ENCODE results near the gene FOXO3B. TPM values are rescaled to one million over a fixed set of nuclear protein-coding genes. Genes with fewer than 3 reads are reported as not detected.
"Not testable (repeated sequence)": the region's sequence is repeated elsewhere in the genome, so short reads cannot be mapped to it uniquely, and the experiment has no call there.

FOXO3B gene
- total and polyA plus RNA-seq, 2 of the 8 experiments (the other 6 are each of a cell fraction or from before 2014, with no cell fraction given): 13.3 to 13.7 TPM

- H3K18ac ChIP-seq (ENCODE audit: extremely low read depth, low read length): not testable (repeated sequence)
- WGBS, 2 experiments (ENCODE audit: extremely low coverage in 1 of 2, insufficient coverage in 1 of 2, insufficient read length in 1 of 2, insufficient replicate concordance in 2 of 2, low coverage in 1 of 2, low lambda C conversion rate in 2 of 2, missing lambda C conversion rate in 1 of 2): 90% methylated on average over 1 of the region's 1 CpG; no CpG with 5 or more reads in 1 of the 2 experiments
These were observed 13.5 kb downstream of the FOXO3B start for GRCh38 chr17:18668625-18669024.

GRCh38 chr17:18667535-18667934 lies 14.6 kb downstream of the FOXO3B start:
- H2BK120ac ChIP-seq (replicated peaks; ENCODE audit: low read depth, low read length); H3K23ac ChIP-seq (ENCODE audit: insufficient read length); H4K5ac ChIP-seq (ENCODE audit: insufficient read length, low read depth, low read length); H4K20me1 ChIP-seq (replicated peaks in 1 of 2; ENCODE audit: control insufficient read depth in 1 of 2, insufficient read depth in 2 of 2, low read length in 2 of 2); H3K27me3 ChIP-seq (replicated peaks in 1 of 4; ENCODE audit: control insufficient read depth in 3 of 4, extremely low read depth in 1 of 4, insufficient read depth in 3 of 4, low read length in 3 of 4); H2BK20ac ChIP-seq (ENCODE audit: low read length); FAIRE-seq; H3K79me2 ChIP-seq (ENCODE audit: control insufficient read depth in 1 of 2, insufficient read depth in 2 of 2, low read length in 2 of 2); H2AK5ac ChIP-seq (ENCODE audit: low read depth, low read length); H3K27ac ChIP-seq (ENCODE audit: low read depth, low read length); H2AFZ ChIP-seq (ENCODE audit: low read length); POLR2A ChIA-PET (ENCODE audit: partially characterized antibody); H3K4me1 ChIP-seq (replicated peaks in 1 of 4; ENCODE audit: control insufficient read depth in 3 of 4, insufficient read depth in 4 of 4, low read length in 3 of 4); H4K8ac ChIP-seq (ENCODE audit: extremely low read depth, insufficient read depth, low read length); H3K9ac ChIP-seq (replicated peaks in 1 of 4; ENCODE audit: extremely low read depth in 1 of 4, low read depth in 3 of 4, low read length in 3 of 4); H2BK5ac ChIP-seq (ENCODE audit: low read depth, low read length); H3K4me3 ChIP-seq (ENCODE audit: extremely low read depth in 1 of 4, insufficient read depth in 2 of 4, low read depth in 3 of 4, low read length in 4 of 4); H3K4me2 ChIP-seq (ENCODE audit: insufficient read depth in 1 of 2, low read depth in 2 of 2, low read length in 2 of 2); H3K18ac ChIP-seq (ENCODE audit: extremely low read depth, low read length); H3K4ac ChIP-seq (replicated peaks; ENCODE audit: insufficient read length, low read depth, low read length); H3K79me1 ChIP-seq (ENCODE audit: low read depth, low read length); H4K91ac ChIP-seq (replicated peaks; ENCODE audit: insufficient read length, low read length); DNase-seq (ENCODE audit: low read depth in 1 of 2, low spot score in 2 of 2); H3K23me2 ChIP-seq (ENCODE audit: low read depth, low read length); H2BK12ac ChIP-seq (ENCODE audit: low read depth, low read length); H3K56ac ChIP-seq (replicated peaks; ENCODE audit: insufficient read length, low read depth, low read length); H2BK15ac ChIP-seq (ENCODE audit: low read length); H3K14ac ChIP-seq (ENCODE audit: insufficient read length); CTCF ChIA-PET (ENCODE audit: partially characterized antibody): not testable (repeated sequence)
- H3K9me3 ChIP-seq (ENCODE audit: insufficient read depth in 2 of 2, low read depth in 1 of 2, low read length in 1 of 2): peaks cover 19 to 37% of the 10 kb centered on the region in 2 experiments
- 93% methylated on average over 3 of the region's 3 CpGs; no CpG with 5 or more reads in 1 of the 2 experiments for WGBS, 2 experiments (ENCODE audit: extremely low coverage in 1 of 2, insufficient coverage in 1 of 2, insufficient read length in 1 of 2, insufficient replicate concordance in 2 of 2, low coverage in 1 of 2, low lambda C conversion rate in 2 of 2, missing lambda C conversion rate in 1 of 2)
- peaks cover 5 to 48% (median 25%) of the 10 kb centered on the region in 4 experiments; a peak in 7 of 8 replicates for H3K36me3 ChIP-seq (ENCODE audit: control insufficient read depth in 2 of 4, insufficient read depth in 4 of 4, low read length in 3 of 4)

More at GRCh38 chr17:18668625-18669024, 13.5 kb downstream of the FOXO3B start:
- Histone ChIP-seq H3K9me3 (ENCODE audit: insufficient read depth in 2 of 2, low read depth in 1 of 2, low read length in 1 of 2) (peaks cover 19 to 36% of the 10 kb centered on the region in 2 experiments), H3K36me3 (ENCODE audit: control insufficient read depth in 2 of 4, insufficient read depth in 4 of 4, low read length in 3 of 4) (peaks cover 5 to 58% (median 25%) of the 10 kb centered on the region in 4 experiments; a peak in 7 of 8 replicates)
- H3K4me2 ChIP-seq (ENCODE audit: insufficient read depth in 1 of 2, low read depth in 2 of 2, low read length in 2 of 2); H2BK20ac ChIP-seq (ENCODE audit: low read length); H2BK5ac ChIP-seq (ENCODE audit: low read depth, low read length); H4K5ac ChIP-seq (ENCODE audit: insufficient read length, low read depth, low read length); H3K4me3 ChIP-seq (ENCODE audit: extremely low read depth in 1 of 4, insufficient read depth in 2 of 4, low read depth in 3 of 4, low read length in 4 of 4); H3K79me2 ChIP-seq (ENCODE audit: control insufficient read depth in 1 of 2, insufficient read depth in 2 of 2, low read length in 2 of 2); H3K79me1 ChIP-seq (ENCODE audit: low read depth, low read length); H2AFZ ChIP-seq (ENCODE audit: low read length); H3K23ac ChIP-seq (ENCODE audit: insufficient read length); DNase-seq (ENCODE audit: low read depth in 1 of 2, low spot score in 2 of 2); POLR2A ChIA-PET (ENCODE audit: partially characterized antibody); H2BK12ac ChIP-seq (ENCODE audit: low read depth, low read length); H4K91ac ChIP-seq (replicated peaks; ENCODE audit: insufficient read length, low read length); CTCF ChIA-PET (ENCODE audit: partially characterized antibody); H3K27ac ChIP-seq (ENCODE audit: low read depth, low read length); H2BK120ac ChIP-seq (replicated peaks; ENCODE audit: low read depth, low read length); H2BK15ac ChIP-seq (ENCODE audit: low read length); H3K4me1 ChIP-seq (replicated peaks in 1 of 4; ENCODE audit: control insufficient read depth in 3 of 4, insufficient read depth in 4 of 4, low read length in 3 of 4); H4K20me1 ChIP-seq (replicated peaks in 1 of 2; ENCODE audit: control insufficient read depth in 1 of 2, insufficient read depth in 2 of 2, low read length in 2 of 2); H3K27me3 ChIP-seq (replicated peaks in 1 of 4; ENCODE audit: control insufficient read depth in 3 of 4, extremely low read depth in 1 of 4, insufficient read depth in 3 of 4, low read length in 3 of 4); H3K4ac ChIP-seq (replicated peaks; ENCODE audit: insufficient read length, low read depth, low read length); H2AK5ac ChIP-seq (ENCODE audit: low read depth, low read length); H3K9ac ChIP-seq (replicated peaks in 1 of 4; ENCODE audit: extremely low read depth in 1 of 4, low read depth in 3 of 4, low read length in 3 of 4); H3K23me2 ChIP-seq (ENCODE audit: low read depth, low read length); FAIRE-seq; H3K14ac ChIP-seq (ENCODE audit: insufficient read length); H3K56ac ChIP-seq (replicated peaks; ENCODE audit: insufficient read length, low read depth, low read length); H4K8ac ChIP-seq (ENCODE audit: extremely low read depth, insufficient read depth, low read length): not testable (repeated sequence)
